DOHH2 (cell line): ENCODE results near the gene PDZK1.
"Not testable (repeated sequence)": the region's sequence is repeated elsewhere in the genome, so short reads cannot be mapped to it uniquely, and the experiment has no call there.

Source experiments
- H3F3A ChIP-seq: fragments of 200-600 bp; sonication (generic), shearing (Covaris generic); 2 replicates; pipeline ENCODE4 v1.6.0; 2016; ENCODE audit warnings: antibody characterized with exemption, mild to moderate bottlenecking; ENCODE audit not compliant: control insufficient read depth, insufficient read depth
- H3K27ac ChIP-seq: fragments of 200-600 bp; sonication (generic); 2 replicates; pipeline ENCODE4 v1.5.1; 2014; ENCODE audit warnings: low read depth, mild to moderate bottlenecking, low read length, moderate library complexity
- H3K27me3 ChIP-seq: fragments of 200-600 bp; sonication (generic); 2 replicates; pipeline ENCODE4 v1.6.1; 2014; ENCODE audit warnings: mild to moderate bottlenecking, low read length, mixed read lengths; ENCODE audit not compliant: control insufficient read depth
- H3K36me3 ChIP-seq: fragments of 200-600 bp; sonication (generic); 2 replicates; pipeline ENCODE4 v1.6.1; 2014; ENCODE audit warnings: mild to moderate bottlenecking, low read length, moderate library complexity, mixed read lengths; ENCODE audit not compliant: control insufficient read depth
- H3K4me1 ChIP-seq: fragments of 200-600 bp; sonication (generic); 2 replicates; pipeline ENCODE4 v1.6.1; 2014; ENCODE audit warnings: mild to moderate bottlenecking, low read length, mixed read lengths; ENCODE audit not compliant: control insufficient read depth
- H3K4me2 ChIP-seq: fragments of 200-600 bp; sonication (generic); 2 replicates; pipeline ENCODE4 v1.6.0; 2014; ENCODE audit warnings: mild to moderate bottlenecking, low read length, moderate library complexity
- H3K4me3 ChIP-seq: fragments of 200-600 bp; sonication (generic); 2 replicates; pipeline ENCODE4 v1.5.1; 2014; ENCODE audit warnings: mild to moderate bottlenecking, low read length, mixed read lengths
- H3K79me2 ChIP-seq: fragments of 200-600 bp; sonication (generic); 2 replicates; pipeline ENCODE4 v1.6.1; 2014; ENCODE audit warnings: mild to moderate bottlenecking, low read length, mixed read lengths; ENCODE audit not compliant: control insufficient read depth
- H3K9me2 ChIP-seq: fragments of 200-600 bp; sonication (generic); replicated peaks from 2 replicates; pipeline ENCODE4 v1.6.1; 2014; ENCODE audit warnings: mild to moderate bottlenecking, low read length, mixed read lengths; ENCODE audit not compliant: control insufficient read depth
- H3K9me3 ChIP-seq: fragments of 200-600 bp; sonication (generic); 2 replicates; pipeline ENCODE4 v1.6.1; 2014; ENCODE audit warnings: antibody characterized with exemption, low read length, mixed read lengths; ENCODE audit not compliant: control insufficient read depth, insufficient read depth
- H4K20me1 ChIP-seq: fragments of 200-600 bp; sonication (generic); 2 replicates; pipeline ENCODE4 v1.6.0; 2014; ENCODE audit warnings: low read depth, mild to moderate bottlenecking, antibody characterized with exemption, low read length, moderate library complexity; ENCODE audit not compliant: control insufficient read depth, insufficient read depth
- CTCF ChIP-seq: fragments of 200-600 bp; sonication (generic); IDR thresholded peaks from one replicate; pipeline ENCODE4 v1.5.1; 2014; ENCODE audit warnings: antibody characterized with exemption, mild to moderate bottlenecking, low read depth, low read length; ENCODE audit not compliant: poor library complexity, severe bottlenecking
- EZH2phosphoT487 ChIP-seq: fragments of 200-600 bp; sonication (generic); IDR thresholded peaks from 2 replicates; pipeline ENCODE4 v1.6.1; 2017; ENCODE audit warnings: borderline replicate concordance, mild to moderate bottlenecking, antibody characterized with exemption, low read length, moderate library complexity, mixed read lengths

The PDZK1 gene

GRCh38 chr1:145689922-145690321 lies 17.2 kb downstream of the PDZK1 start:
- no peaks in the 10 kb centered on the region for H3K4me1 ChIP-seq
- H3K27me3 ChIP-seq: no peaks in the 10 kb centered on the region
- no peaks in the 10 kb centered on the region for H3K9me3 ChIP-seq
- no peak overlapping the region for H3K4me3 ChIP-seq
- no peak for TF ChIP-seq EZH2phosphoT487
- TF ChIP-seq CTCF: no peak
- H3K36me3 ChIP-seq: no peaks in the 10 kb centered on the region
- no peaks in the 10 kb centered on the region for H4K20me1 ChIP-seq
- no peaks in the 10 kb centered on the region for H3K9me2 ChIP-seq
- H3F3A ChIP-seq: no peaks in the 10 kb centered on the region
- no peak overlapping the region for H3K4me2 ChIP-seq
- H3K79me2 ChIP-seq: no peaks in the 10 kb centered on the region
- no peak overlapping the region for H3K27ac ChIP-seq

GRCh38 chr1:145688924-145689323 lies 18.2 kb downstream of the PDZK1 start:
- Histone ChIP-seq H3K4me1 (no peaks in the 10 kb centered on the region), H3K27me3 (no peaks in the 10 kb centered on the region), H3F3A (no peaks in the 10 kb centered on the region), H4K20me1 (no peaks in the 10 kb centered on the region), H3K9me2 (no peaks in the 10 kb centered on the region), H3K27ac (no peak overlapping the region), H3K4me3 (no peak overlapping the region), H3K36me3 (no peaks in the 10 kb centered on the region), H3K9me3 (no peaks in the 10 kb centered on the region), H3K4me2 (no peak overlapping the region), H3K79me2 (no peaks in the 10 kb centered on the region)
- TF ChIP-seq CTCF: no peak
- no peak for TF ChIP-seq EZH2phosphoT487

- Histone ChIP-seq H4K20me1 (no peaks in the 10 kb centered on the region), H3K79me2 (no peaks in the 10 kb centered on the region), H3K27ac (no peak overlapping the region), H3K4me3 (no peak overlapping the region), H3K4me1 (no peaks in the 10 kb centered on the region), H3K9me3 (no peaks in the 10 kb centered on the region), H3K9me2 (no peaks in the 10 kb centered on the region), H3K27me3 (no peaks in the 10 kb centered on the region), H3K4me2 (no peak overlapping the region), H3K36me3 (no peaks in the 10 kb centered on the region), H3F3A (no peaks in the 10 kb centered on the region)
- TF ChIP-seq CTCF (no peak), EZH2phosphoT487 (no peak)
Measured at GRCh38 chr1:145688328-145688727, 18.8 kb downstream of the PDZK1 start.

- not testable (repeated sequence) for H3K36me3 ChIP-seq, H4K20me1 ChIP-seq, H3K4me1 ChIP-seq, H3K4me3 ChIP-seq, H3K9me2 ChIP-seq, H3K4me2 ChIP-seq, H3F3A ChIP-seq, H3K27ac ChIP-seq, H3K79me2 ChIP-seq, H3K27me3 ChIP-seq, H3K9me3 ChIP-seq
Measured at GRCh38 chr1:145686078-145686477, 21.1 kb downstream of the PDZK1 start.

GRCh38 chr1:145684858-145685257 lies 22.3 kb downstream of the PDZK1 start:
- H3K4me1 ChIP-seq, H3K27ac ChIP-seq, H3K9me3 ChIP-seq, H4K20me1 ChIP-seq, H3K4me3 ChIP-seq, H3K36me3 ChIP-seq, H3K27me3 ChIP-seq, H3K4me2 ChIP-seq, H3F3A ChIP-seq, H3K79me2 ChIP-seq, H3K9me2 ChIP-seq: not testable (repeated sequence)

GRCh38 chr1:145673217-145673616 lies 34.0 kb downstream of the PDZK1 start:
- not testable (repeated sequence) for H3K27ac ChIP-seq, H3K4me2 ChIP-seq, H3K9me3 ChIP-seq, H3K27me3 ChIP-seq, H3K4me1 ChIP-seq, H3K36me3 ChIP-seq, H3K9me2 ChIP-seq, H4K20me1 ChIP-seq, H3K79me2 ChIP-seq, H3F3A ChIP-seq, H3K4me3 ChIP-seq
